H1 (cell line): ENCODE measurements around the gene SGK2. TPM values are rescaled to one million over a fixed set of nuclear protein-coding genes. Genes with fewer than 3 reads are reported as not detected.

ENCODE experiments used
- CTCF ChIA-PET: fragments of 300-600 bp; sonication (Branson Sonifier 250); formaldehyde crosslinking; loops from one replicate; lab custom pipeline; 2021; ENCODE audit not compliant: partially characterized antibody; lab: Charles Lee
- POLR2A ChIA-PET: fragments of 300-600 bp; sonication (Branson Sonifier 250); formaldehyde crosslinking; loops from one replicate; lab custom pipeline; 2021; ENCODE audit warnings: inconsistent platforms; ENCODE audit not compliant: partially characterized antibody; lab: Charles Lee
- DNase-seq, 2 experiments: peaks; one replicate each; pipeline versions ENCODE4 v3.0.0 to v3.0.0-alpha.2; 2010 to 2022; ENCODE audit warnings: low spot score in 2 of 2, low read depth in 1 of 2, mixed read lengths in 1 of 2
- FAIRE-seq: peaks from 2 replicates; lab custom pipeline; 2011; peaks lifted over from hg19 to GRCh38; lab: Jason Lieb, UNC
- H2AFZ ChIP-seq: 2 replicates; pipeline ENCODE4 v1.8.1; 2012; ENCODE audit warnings: low read length, inconsistent platforms
- H2AK5ac ChIP-seq: 2 replicates; pipeline ENCODE4 v1.6.1; 2013; ENCODE audit warnings: low read depth, low read length
- H2BK120ac ChIP-seq: replicated peaks from 2 replicates; pipeline ENCODE3; 2013; ENCODE audit warnings: low read depth, low read length, inconsistent platforms
- H2BK12ac ChIP-seq: 2 replicates; pipeline ENCODE4 v1.6.1; 2013; ENCODE audit warnings: low read depth, low read length
- H2BK15ac ChIP-seq: 2 replicates; pipeline ENCODE4 v1.6.1; 2013; ENCODE audit warnings: low read length
- H2BK20ac ChIP-seq: 2 replicates; pipeline ENCODE4 v1.6.1; 2013; ENCODE audit warnings: low read length
- H2BK5ac ChIP-seq: 2 replicates; pipeline ENCODE4 v1.6.1; 2013; ENCODE audit warnings: low read depth, low read length
- H3K14ac ChIP-seq: 2 replicates; pipeline ENCODE4 v1.6.1; 2013; ENCODE audit warnings: inconsistent platforms; ENCODE audit not compliant: insufficient read length
- H3K18ac ChIP-seq: 2 replicates; pipeline ENCODE4 v1.6.1; 2013; ENCODE audit warnings: low read length; ENCODE audit errors: extremely low read depth
- H3K23ac ChIP-seq: 2 replicates; pipeline ENCODE4 v1.6.1; 2013; ENCODE audit warnings: inconsistent platforms; ENCODE audit not compliant: insufficient read length
- H3K23me2 ChIP-seq: 2 replicates; pipeline ENCODE4 v1.6.1; 2013; ENCODE audit warnings: low read depth, low read length
- H3K27ac ChIP-seq: 2 replicates; pipeline ENCODE4 v1.6.1; 2011; ENCODE audit warnings: low read depth, low read length, inconsistent platforms
- H3K27me3 ChIP-seq, 4 experiments: replicated peaks in 1 of 4; 1 replicate in 1 of 4; 2 replicates in 3 of 4; pipeline versions ENCODE4 v1.6.1 to v1.8.1; 2011 to 2013; ENCODE audit warnings: low read length in 3 of 4, mild to moderate bottlenecking in 3 of 4, inconsistent platforms in 2 of 4, mixed read lengths in 2 of 4, moderate library complexity in 1 of 4; ENCODE audit not compliant: control insufficient read depth in 3 of 4, insufficient read depth in 3 of 4; ENCODE audit errors: extremely low read depth in 1 of 4
- H3K36me3 ChIP-seq, 4 experiments: 2 replicates each; pipeline versions ENCODE4 v1.6.1 to v1.8.1; 2011 to 2013; ENCODE audit warnings: mild to moderate bottlenecking in 4 of 4, low read length in 3 of 4, moderate library complexity in 2 of 4, control low read depth in 1 of 4, inconsistent platforms in 1 of 4; ENCODE audit not compliant: insufficient read depth in 4 of 4, control insufficient read depth in 2 of 4
- H3K4ac ChIP-seq: replicated peaks from 2 replicates; pipeline ENCODE3; 2013; ENCODE audit warnings: low read length, low read depth, mixed read lengths, inconsistent platforms; ENCODE audit not compliant: insufficient read length
- H3K4me1 ChIP-seq, 4 experiments: replicated peaks in 1 of 4; 1 replicate in 1 of 4; 2 replicates in 3 of 4; pipeline versions ENCODE4 v1.6.1 to v1.8.1; 2011 to 2013; ENCODE audit warnings: low read length in 3 of 4, inconsistent platforms in 2 of 4, mixed read lengths in 1 of 4; ENCODE audit not compliant: insufficient read depth in 4 of 4, control insufficient read depth in 3 of 4
- H3K4me2 ChIP-seq, 2 experiments: 2 replicates each; pipeline versions ENCODE4 v1.6.1 to v1.8.1; 2011 to 2013; ENCODE audit warnings: low read depth in 2 of 2, low read length in 2 of 2, control low read depth in 1 of 2, inconsistent platforms in 1 of 2, mild to moderate bottlenecking in 1 of 2; ENCODE audit not compliant: insufficient read depth in 1 of 2
- H3K4me3 ChIP-seq, 4 experiments: fragments of 200-600, 300-600 bp in 1 of 4; sonication (generic), shearing (Covaris generic), sonication (Bioruptor Twin) in 1 of 4; 2 replicates each; pipeline versions ENCODE4 v1.5.1 to v1.8.1; 2011 to 2016; ENCODE audit warnings: low read length in 4 of 4, low read depth in 3 of 4, control low read depth in 2 of 4, inconsistent platforms in 2 of 4, mild to moderate bottlenecking in 2 of 4, mixed read lengths in 1 of 4, moderate library complexity in 1 of 4; ENCODE audit not compliant: insufficient read depth in 2 of 4; ENCODE audit errors: extremely low read depth in 1 of 4
- H3K56ac ChIP-seq: replicated peaks from 2 replicates; pipeline ENCODE3; 2013; ENCODE audit warnings: low read depth, mild to moderate bottlenecking, mixed read lengths, low read length, inconsistent platforms; ENCODE audit not compliant: insufficient read length
- H3K79me1 ChIP-seq: 2 replicates; pipeline ENCODE4 v1.6.1; 2013; ENCODE audit warnings: low read depth, low read length, control low read depth
- H3K79me2 ChIP-seq, 2 experiments: 2 replicates each; pipeline versions ENCODE4 v1.6.1 to v1.8.1; 2012 to 2013; ENCODE audit warnings: low read length in 2 of 2, mild to moderate bottlenecking in 2 of 2, inconsistent platforms in 1 of 2; ENCODE audit not compliant: insufficient read depth in 2 of 2, control insufficient read depth in 1 of 2
- H3K9ac ChIP-seq, 4 experiments: replicated peaks in 1 of 4; 1 replicate in 1 of 4; 2 replicates in 3 of 4; pipeline versions ENCODE4 v1.6.1 to v1.8.1; 2011 to 2013; ENCODE audit warnings: low read depth in 3 of 4, low read length in 3 of 4, control low read depth in 2 of 4, mild to moderate bottlenecking in 2 of 4, moderate library complexity in 2 of 4, inconsistent platforms in 1 of 4; ENCODE audit errors: extremely low read depth in 1 of 4
- H3K9me3 ChIP-seq, 2 experiments: 2 replicates each; pipeline versions ENCODE4 v1.6.1 to v1.8.1; 2012 to 2013; ENCODE audit warnings: mild to moderate bottlenecking in 2 of 2, moderate library complexity in 2 of 2, control low read depth in 1 of 2, inconsistent platforms in 1 of 2, low read depth in 1 of 2, low read length in 1 of 2, mixed read lengths in 1 of 2; ENCODE audit not compliant: insufficient read depth in 2 of 2
- H4K20me1 ChIP-seq, 2 experiments: replicated peaks in 1 of 2; 2 replicates each; pipeline versions ENCODE3 to v1.8.1; 2011 to 2013; ENCODE audit warnings: inconsistent platforms in 2 of 2, low read length in 2 of 2, mild to moderate bottlenecking in 1 of 2; ENCODE audit not compliant: insufficient read depth in 2 of 2, control insufficient read depth in 1 of 2
- H4K5ac ChIP-seq: 2 replicates; pipeline ENCODE4 v1.6.1; 2013; ENCODE audit warnings: low read length, low read depth, mixed read lengths, inconsistent platforms; ENCODE audit not compliant: insufficient read length
- H4K8ac ChIP-seq: 2 replicates; pipeline ENCODE4 v1.8.0; 2013; ENCODE audit warnings: mild to moderate bottlenecking, moderate library complexity, low read length, inconsistent platforms; ENCODE audit not compliant: insufficient read depth; ENCODE audit errors: extremely low read depth
- H4K91ac ChIP-seq: replicated peaks from 2 replicates; pipeline ENCODE3; 2013; ENCODE audit warnings: low read length, mixed read lengths, inconsistent platforms; ENCODE audit not compliant: insufficient read length
- BACH1 ChIP-seq: IDR thresholded peaks from 2 replicates; pipeline ENCODE4 v1.6.1; 2012; ENCODE audit warnings: low read length, improper control_type of control experiment
- CBX5 ChIP-seq: fragments of 300-800, 300-1000 bp; sonication (generic); IDR thresholded peaks from 2 replicates; pipeline ENCODE4 v1.7.1; 2016; ENCODE audit warnings: antibody characterized with exemption, low read length, low read depth
- CEBPB ChIP-seq: IDR thresholded peaks from 2 replicates; pipeline ENCODE4 v1.6.1; 2012; ENCODE audit warnings: low read depth, low read length
- HDAC6 ChIP-seq: IDR thresholded peaks from one replicate; pipeline ENCODE4 v1.7.1; 2012; ENCODE audit warnings: low read depth, mild to moderate bottlenecking, inconsistent platforms, low read length, moderate library complexity
- PHF8 ChIP-seq: fragments of 200-600 bp; sonication (generic); conservative IDR thresholded peaks from 2 replicates; pipeline ENCODE4 v1.7.1; 2012; ENCODE audit warnings: low read depth, mild to moderate bottlenecking, inconsistent platforms, low read length, moderate library complexity
- RNF2 ChIP-seq: fragments of 200-900, 300-1000 bp; sonication (generic); IDR thresholded peaks from 2 replicates; pipeline ENCODE4 v1.7.1; 2016; ENCODE audit warnings: borderline replicate concordance, low read depth, mild to moderate bottlenecking, antibody characterized with exemption, low read length; ENCODE audit not compliant: poor library complexity, severe bottlenecking; ENCODE audit errors: missing control alignments
- RXRA ChIP-seq: IDR thresholded peaks from 2 replicates; pipeline ENCODE4 v1.6.1; 2011; ENCODE audit warnings: low read depth, mild to moderate bottlenecking, low read length, moderate library complexity; ENCODE audit not compliant: insufficient read depth
- SIRT6 ChIP-seq: IDR thresholded peaks from one replicate; pipeline ENCODE4 v1.7.1; 2012; ENCODE audit warnings: low read length, inconsistent platforms
- SRF ChIP-seq: IDR thresholded peaks from 2 replicates; pipeline ENCODE4 v1.6.1; 2011; ENCODE audit warnings: mild to moderate bottlenecking, low read depth, low read length, moderate library complexity
- WGBS, 2 experiments: shearing (Covaris generic) in 1 of 2; methylation state at CpG; one replicate each; pipeline versions ENCODE4 v1.1.6 to v1.1.7; 2013 to 2015; ENCODE audit warnings: low lambda C conversion rate in 2 of 2, mixed read lengths in 2 of 2, inconsistent platforms in 1 of 2, low coverage in 1 of 2, missing lambda C conversion rate in 1 of 2; ENCODE audit not compliant: insufficient replicate concordance in 2 of 2, insufficient coverage in 1 of 2, insufficient read length in 1 of 2; ENCODE audit errors: extremely low coverage in 1 of 2, missing lambda C conversion rate in 1 of 2; 5-methylcytosine and 5-hydroxymethylcytosine counted together
- polyA plus RNA-seq, 7 experiments: library from polyadenylated mRNA; depleted of rRNA in 3 of 7; stranded (reverse) in 5 of 7; unstranded in 2 of 7; fragments of >200 nt in 5 of 7; fragments of 200-250 nt in 2 of 7; gene quantifications; 1 replicate in 5 of 7; 2 replicates in 1 of 7; 4 replicates in 1 of 7; pipeline versions ENCODE4 v1.2.1 to v1.2.3, GENCODE V29; 2011 to 2013; ENCODE audit warnings: missing spikeins in 2 of 7, mixed read lengths in 2 of 7
- total RNA-seq: library from RNA; stranded (reverse); fragmentation: NEBNext Ultra II Directional; extraction: Animal tissue kit (Norgen Biotek cat#: 25700); gene quantifications from 2 replicates; pipeline ENCODE4 v1.2.1, GENCODE V29; 2021
- TF ChIP-seq, protein P1 (sequence below): IDR thresholded peaks from 2 replicates; pipeline ENCODE4 v1.6.1; 2012; ENCODE audit warnings: inconsistent platforms
- TF ChIP-seq, protein P2 (sequence below): IDR thresholded peaks from 2 replicates; pipeline ENCODE4 v1.6.1; 2012; ENCODE audit warnings: inconsistent platforms

SGK2 gene
- total and polyA plus RNA-seq, 2 of the 8 experiments (the other 6 are each of a cell fraction or from before 2014, with no cell fraction given) = 0.21 TPM; not detected in 1

DNA sequence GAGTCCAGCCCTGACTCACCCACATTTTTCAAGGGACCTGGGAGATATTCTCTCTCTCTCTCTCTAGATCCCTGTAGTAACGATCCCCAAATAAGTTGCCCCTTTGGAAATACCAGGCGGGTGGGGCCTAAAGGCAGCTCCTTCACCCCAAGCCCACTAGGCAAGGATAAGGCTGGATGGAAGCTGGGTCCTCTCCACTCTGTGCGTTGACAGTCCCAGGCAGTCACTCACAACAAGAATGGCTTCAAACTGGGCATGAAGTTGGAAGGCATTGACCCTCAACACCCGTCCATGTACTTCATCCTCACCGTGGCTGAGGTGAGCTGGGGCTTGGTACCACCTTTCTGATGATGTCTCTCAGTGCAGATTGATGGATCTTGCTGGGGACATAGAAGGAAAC is 29.8 kb upstream of the SGK2 start:
- H4K8ac ChIP-seq = no peak overlapping the region
- FAIRE-seq (no peak), DNase-seq (no peak)
- H4K5ac ChIP-seq = no peak overlapping the region
- H3K18ac ChIP-seq = no peak overlapping the region
- H2BK120ac ChIP-seq = no peak overlapping the region
- no peak overlapping the region for H3K4me3 ChIP-seq
- H4K91ac ChIP-seq = no peak overlapping the region
- H3K9me3 ChIP-seq = no peaks in the 10 kb centered on the region
- H2BK20ac ChIP-seq = no peak overlapping the region
- H2BK12ac ChIP-seq = no peak overlapping the region
- CTCF ChIA-PET = interaction anchor here (2.2 to 7.3 kb wide), 2 partner anchors 9 to 12 kb away, joined by 5 to 54 read pairs; no protein-coding TSS in a partner anchor
- no peak overlapping the region for H2AK5ac ChIP-seq
- H3K14ac ChIP-seq = no peak overlapping the region
- no peak overlapping the region for H2AFZ ChIP-seq
- no peak for TF ChIP-seq SRF
- TF ChIP-seq SIRT6 = no peak
- TF ChIP-seq, protein P1, sequence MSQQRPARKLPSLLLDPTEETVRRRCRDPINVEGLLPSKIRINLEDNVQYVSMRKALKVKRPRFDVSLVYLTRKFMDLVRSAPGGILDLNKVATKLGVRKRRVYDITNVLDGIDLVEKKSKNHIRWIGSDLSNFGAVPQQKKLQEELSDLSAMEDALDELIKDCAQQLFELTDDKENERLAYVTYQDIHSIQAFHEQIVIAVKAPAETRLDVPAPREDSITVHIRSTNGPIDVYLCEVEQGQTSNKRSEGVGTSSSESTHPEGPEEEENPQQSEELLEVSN = no peak
- TF ChIP-seq, protein P2, sequence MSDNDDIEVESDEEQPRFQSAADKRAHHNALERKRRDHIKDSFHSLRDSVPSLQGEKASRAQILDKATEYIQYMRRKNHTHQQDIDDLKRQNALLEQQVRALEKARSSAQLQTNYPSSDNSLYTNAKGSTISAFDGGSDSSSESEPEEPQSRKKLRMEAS = no peak
- TF ChIP-seq CEBPB = no peak
- no peak for TF ChIP-seq PHF8
- no peak for TF ChIP-seq RNF2
- TF ChIP-seq CBX5 = no peak
- no peak for TF ChIP-seq BACH1
- no peak for TF ChIP-seq RXRA
- no peak for TF ChIP-seq HDAC6
- no peak overlapping the region for H2BK5ac ChIP-seq
- H4K20me1 ChIP-seq = peaks cover 2 to 4% of the 10 kb centered on the region in 2 experiments
- H3K27ac ChIP-seq = no peak overlapping the region
- no peaks in the 10 kb centered on the region for H3K23me2 ChIP-seq
- H3K4me1 ChIP-seq = no peaks in the 10 kb centered on the region
- no peaks in the 10 kb centered on the region; a peak in 1 of 8 replicates for H3K36me3 ChIP-seq
- H3K4me2 ChIP-seq = no peak overlapping the region
- H3K4ac ChIP-seq = no peak overlapping the region
- 88% methylated on average over 5 of the region's 5 CpGs; no CpG with 5 or more reads in 1 of the 2 experiments for WGBS, 2 experiments
- no peaks in the 10 kb centered on the region for H3K79me2 ChIP-seq
- no peak overlapping the region for H3K56ac ChIP-seq
- H3K27me3 ChIP-seq = no peaks in the 10 kb centered on the region
- H3K23ac ChIP-seq = no peak overlapping the region
- H3K79me1 ChIP-seq = 0 out of 2 replicates have a peak, but pooled peaks cover 2% of the 10 kb centered on the region
- no peak overlapping the region for H3K9ac ChIP-seq
- no peak overlapping the region for H2BK15ac ChIP-seq
- POLR2A ChIA-PET = interaction anchor here (1.5 to 3.2 kb wide), 3 partner anchors 14 to 71 kb away, joined by 3 to 17 read pairs (median 13); partner anchors contain the start of gene SRSF6
